Prostate gland (tissue), 2 donors: ENCODE measurements around the gene GRID1.

Source experiments
- CTCF ChIP-seq, 4 experiments: fragments of 200-600 bp in 2 of 4; fragments of 450-650 bp in 2 of 4; sonication (generic) in 2 of 4; IDR thresholded peaks; 1 replicate in 3 of 4; 2 replicates in 1 of 4; pipeline ENCODE4 v1.5.1; 2016 to 2019; ENCODE audit warnings: antibody characterized with exemption in 4 of 4, mild to moderate bottlenecking in 2 of 4, moderate library complexity in 2 of 4
- POLR2A ChIP-seq: fragments of 450-650 bp; IDR thresholded peaks from one replicate; pipeline ENCODE4 v1.6.1; 2016; ENCODE audit warnings: antibody characterized with exemption, mild to moderate bottlenecking
- POLR2AphosphoS5 ChIP-seq: sonication (generic); formaldehyde crosslinking; IDR thresholded peaks from one replicate; pipeline ENCODE4 v1.6.1; 2017; ENCODE audit warnings: antibody characterized with exemption

DNA sequence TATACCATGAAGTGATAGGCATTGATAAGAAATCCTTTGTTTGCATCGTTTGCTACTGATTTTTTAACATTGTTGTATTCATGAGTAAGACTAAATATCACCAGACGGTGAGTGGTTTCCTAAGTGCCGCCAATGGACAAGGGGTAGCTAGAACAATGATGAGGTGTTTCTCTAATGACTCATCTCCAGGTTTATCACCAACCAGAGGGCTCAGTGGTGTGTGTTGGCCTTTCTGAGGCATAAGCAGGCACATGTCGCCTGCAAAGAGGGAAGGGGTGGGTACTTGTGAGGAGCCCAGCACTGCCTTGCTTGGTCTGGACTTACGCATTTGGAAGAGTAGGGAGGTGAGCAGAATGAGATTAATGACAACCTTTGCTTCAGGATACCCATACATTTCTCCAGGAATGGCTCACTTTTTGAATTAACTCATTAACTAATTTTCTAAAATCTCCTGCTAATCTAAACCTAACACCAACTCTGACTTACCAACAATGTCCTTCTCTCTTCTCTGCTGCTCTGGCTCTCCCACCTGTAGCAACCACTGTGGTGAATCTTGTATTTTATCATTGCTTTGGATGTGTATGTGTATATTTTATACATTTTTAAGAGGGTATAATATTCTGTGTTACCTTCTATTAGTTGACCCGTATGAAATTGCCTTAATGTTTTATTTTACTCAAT, 722.6 kb downstream of the GRID1 start:
- TF ChIP-seq CTCF (IDR thresholded peaks at IDR 0.05) (no peak), POLR2A (no peak), POLR2AphosphoS5 (no peak)
